GM19043 (cell line): ENCODE data around the gene KIAA0825.
"Not testable (repeated sequence)": the region's sequence is repeated elsewhere in the genome, so short reads cannot be mapped to it uniquely, and the experiment has no call there.

ENCODE experiments used
- ATAC-seq: cut with Tn5 transposase; IDR thresholded peaks from one replicate; pipeline ENCODE4 v1.9.1; 2021; ENCODE audit warnings: low read depth; ENCODE audit not compliant: unreplicated experiment

Gene KIAA0825

DNA sequence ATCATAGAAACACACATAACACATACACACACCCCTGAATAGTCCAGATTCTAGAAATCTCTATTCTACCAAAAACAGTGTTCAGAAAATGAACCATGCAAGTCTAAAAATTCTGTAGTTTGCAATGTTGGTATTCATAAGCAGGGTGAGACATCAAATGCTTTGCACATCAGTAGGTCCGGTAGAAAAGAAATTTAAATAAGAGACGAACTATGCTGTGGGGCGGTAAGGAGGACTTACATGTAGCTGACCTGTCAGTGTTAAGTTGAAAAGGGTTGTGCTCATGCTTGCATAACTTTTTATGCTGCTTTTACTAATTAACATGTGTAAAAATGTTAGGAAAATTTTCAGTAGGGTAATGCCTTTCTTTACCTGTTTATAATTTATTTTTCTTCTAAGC lies 409.1 kb downstream of the KIAA0825 start:
- ATAC-seq = no peak

DNA sequence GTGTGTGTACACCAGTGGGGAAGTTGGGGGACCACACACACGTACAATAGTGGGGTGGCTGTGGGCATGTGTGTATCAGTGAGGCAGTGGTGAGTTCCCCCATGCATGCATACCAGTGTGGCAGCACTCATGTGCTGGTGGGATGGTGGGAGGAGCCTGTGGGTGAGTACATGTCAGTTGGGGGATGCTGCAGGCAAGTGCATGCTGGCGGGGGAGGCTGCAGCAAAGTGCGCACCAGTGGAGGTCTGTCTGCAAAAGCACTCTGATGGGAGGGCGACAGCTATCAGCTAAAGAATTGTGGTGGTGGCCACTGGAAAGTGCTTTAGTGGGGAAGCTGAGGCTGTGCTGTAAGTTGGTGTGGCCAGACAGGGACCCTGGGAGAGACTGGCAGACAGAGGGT lies 418.8 kb downstream of the KIAA0825 start:
- no peak for ATAC-seq

- ATAC-seq = no peak
Measured at GRCh38 chr5:94197970-94198369, 420.4 kb downstream of the KIAA0825 start.

GRCh38 chr5:94196953-94197352 lies 421.5 kb downstream of the KIAA0825 start:
- no peak for ATAC-seq

DNA sequence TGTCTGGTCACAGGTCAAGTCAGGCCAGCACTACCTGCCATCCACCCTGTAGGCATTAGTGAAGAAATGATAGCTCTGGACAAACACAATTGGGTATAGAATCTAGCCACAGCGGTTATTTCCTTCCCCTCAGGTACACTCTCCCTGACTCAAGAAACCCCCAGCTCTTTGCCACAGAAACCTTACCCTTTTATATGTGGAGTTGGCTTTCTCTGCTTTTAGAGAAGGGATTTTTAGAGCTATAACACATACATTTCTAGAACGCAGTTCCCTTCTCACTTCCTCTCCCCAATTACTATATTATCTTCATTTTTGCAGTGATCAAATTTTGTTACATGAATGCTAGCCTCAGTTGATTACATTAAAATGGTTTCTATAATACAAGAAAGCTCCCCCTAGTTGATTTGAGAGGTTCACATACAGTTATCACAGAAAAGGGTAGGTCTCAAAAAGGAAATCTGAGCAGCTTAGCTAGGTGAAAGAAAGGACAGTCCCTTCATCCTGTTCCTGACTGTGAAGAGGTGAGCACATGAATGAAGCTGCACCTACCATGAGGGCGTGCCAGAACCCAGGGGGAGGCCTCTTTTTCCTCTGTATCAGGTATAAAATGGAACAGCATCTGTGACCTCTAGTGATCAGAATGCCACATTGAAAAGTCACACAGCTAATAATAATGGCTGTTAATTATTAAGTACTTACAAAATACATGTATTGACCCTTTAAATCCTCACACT lies 425.6 kb downstream of the KIAA0825 start:
- ATAC-seq = no peak

GRCh38 chr5:94191604-94192003 lies 426.8 kb downstream of the KIAA0825 start:
- ATAC-seq = no peak

DNA sequence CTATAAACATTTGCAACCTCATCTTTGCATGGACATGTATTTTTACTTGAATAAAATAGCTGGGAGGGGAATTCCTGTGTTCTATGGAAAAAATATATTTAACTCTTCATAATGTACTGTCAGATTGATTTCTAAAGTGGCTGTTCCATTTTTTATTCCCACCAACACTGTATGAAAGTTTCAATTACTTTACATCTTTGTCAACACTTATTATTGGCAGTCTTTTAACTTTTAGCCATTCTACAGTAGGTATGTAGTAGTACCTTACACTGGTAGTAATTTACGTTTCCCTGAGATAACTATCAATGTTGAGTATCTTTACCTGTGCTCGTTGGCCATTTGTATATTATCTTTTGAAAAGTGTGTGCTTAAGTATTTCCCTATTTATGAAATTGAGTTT lies 429.7 kb downstream of the KIAA0825 start:
- ATAC-seq = no peak

DNA sequence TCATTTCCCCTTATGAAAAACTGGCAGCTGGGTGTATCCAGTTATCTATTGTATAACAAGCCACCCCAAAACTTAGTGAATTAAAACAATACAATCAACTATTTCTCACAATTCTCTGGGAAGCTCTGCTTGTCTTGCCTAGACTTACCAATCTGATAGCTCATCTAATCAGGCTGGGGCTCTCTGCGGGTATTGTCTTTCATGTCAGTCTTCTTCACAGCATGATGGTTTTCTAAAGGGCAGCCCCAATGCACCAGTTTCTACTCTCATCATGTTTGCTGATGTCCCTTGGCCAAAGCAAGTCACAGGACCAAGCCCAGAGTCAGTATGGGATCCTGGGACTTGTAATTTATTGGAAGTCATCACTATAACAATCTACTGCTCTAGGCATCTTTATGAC lies 433.5 kb downstream of the KIAA0825 start:
- no peak for ATAC-seq

GRCh38 chr5:94181895-94182294 lies 436.5 kb downstream of the KIAA0825 start:
- ATAC-seq = no peak

GRCh38 chr5:94180761-94181160 lies 437.6 kb downstream of the KIAA0825 start:
- ATAC-seq = no peak

- ATAC-seq = no peak
Measured at GRCh38 chr5:94175912-94176311, 442.5 kb downstream of the KIAA0825 start.

GRCh38 chr5:94174748-94175411 lies 443.5 kb downstream of the KIAA0825 start:
- ATAC-seq = no peak

- no peak for ATAC-seq
Measured at GRCh38 chr5:94173100-94173499, 445.3 kb downstream of the KIAA0825 start.

DNA sequence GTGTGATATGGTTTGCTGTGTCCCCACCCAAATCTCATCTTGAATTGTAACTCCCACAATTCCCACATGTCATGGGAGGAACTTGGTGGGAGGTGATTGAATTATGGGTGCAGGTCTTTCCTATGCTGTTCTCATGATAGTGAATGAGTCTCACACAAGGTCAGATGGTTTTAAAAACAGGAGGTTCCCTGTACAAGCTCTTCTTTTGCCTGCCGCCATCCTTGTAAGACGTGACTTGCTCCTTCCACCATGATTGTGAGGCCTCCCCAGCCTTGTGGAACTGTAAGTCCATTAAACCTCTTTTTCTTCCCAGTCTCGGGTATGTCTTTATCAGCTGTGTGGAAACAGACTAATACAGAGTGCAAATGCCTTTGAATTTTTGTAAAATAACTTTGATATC lies 447.3 kb downstream of the KIAA0825 start:
- not testable (repeated sequence) for ATAC-seq

GRCh38 chr5:94170158-94170557 lies 448.2 kb downstream of the KIAA0825 start:
- ATAC-seq = peak; percentile 75

DNA sequence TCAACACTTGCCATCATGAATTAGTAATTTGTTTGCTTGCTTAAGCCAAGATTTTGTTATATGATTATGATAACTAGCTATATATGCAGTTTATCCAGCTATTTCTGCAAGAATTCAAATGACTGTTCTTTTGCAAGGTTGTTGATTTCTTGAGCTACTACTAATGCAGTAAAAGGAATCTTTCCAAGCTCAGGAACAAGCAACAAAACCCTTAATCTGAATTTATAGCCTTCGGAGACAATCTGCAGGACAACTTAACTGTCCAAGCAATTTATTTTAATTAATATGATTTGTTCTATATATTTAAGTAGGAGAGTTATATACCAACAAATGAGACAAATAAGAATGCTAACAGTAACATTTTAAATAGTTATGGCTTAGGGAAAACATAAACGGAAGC lies 450.3 kb downstream of the KIAA0825 start:
- no peak for ATAC-seq

- ATAC-seq = no peak
Measured at GRCh38 chr5:94161801-94162200, 456.6 kb downstream of the KIAA0825 start.

DNA sequence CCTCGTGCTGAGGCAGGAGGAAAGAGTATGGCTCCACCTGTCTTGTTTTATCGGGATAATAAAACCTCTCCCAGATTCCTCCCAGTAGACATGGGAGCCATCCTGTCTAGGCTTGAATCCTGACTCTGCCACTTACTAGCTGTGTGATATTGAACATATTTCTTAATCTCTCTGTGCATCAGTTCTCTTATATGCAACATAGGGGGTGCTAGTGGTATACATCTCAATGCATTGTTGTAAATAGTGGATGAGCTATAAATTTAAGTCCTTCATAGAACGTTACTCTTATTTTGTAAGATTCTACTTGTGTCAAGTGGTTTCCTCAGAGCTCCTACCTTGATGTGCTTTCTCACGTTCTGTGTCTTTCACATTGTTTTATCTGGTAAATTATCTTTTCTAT lies 459.3 kb downstream of the KIAA0825 start:
- no peak for ATAC-seq

GRCh38 chr5:94157704-94158539 lies 460.5 kb downstream of the KIAA0825 start:
- ATAC-seq = no peak

- ATAC-seq = no peak
Measured at GRCh38 chr5:94154672-94155071, 463.7 kb downstream of the KIAA0825 start.

GRCh38 chr5:94153736-94154450 lies 464.5 kb downstream of the KIAA0825 start:
- ATAC-seq = no peak
